Superior temporal gyrus (tissue), 1 donor: ENCODE data around the gene RELN.

Experiments
- DNase-seq: peaks from one replicate; pipeline ENCODE4 v3.0.0-alpha.2; 2016; ENCODE audit errors: extremely low spot score

RELN gene

GRCh38 chr7:103686064-103686463 lies 303.4 kb downstream of the RELN start:
- DNase-seq, result no peak

- DNase-seq, result no peak
Observed at GRCh38 chr7:103685646-103686045, 303.8 kb downstream of the RELN start.

- DNase-seq, result no peak
Observed at GRCh38 chr7:103683348-103683747, 306.1 kb downstream of the RELN start.

- no peak for DNase-seq
Observed at GRCh38 chr7:103680161-103681144, 309.0 kb downstream of the RELN start.

GRCh38 chr7:103679151-103680132 lies 310.0 kb downstream of the RELN start:
- DNase-seq, result no peak

GRCh38 chr7:103668279-103668941 lies 321.0 kb downstream of the RELN start:
- DNase-seq, result no peak

- DNase-seq, result no peak
Observed at GRCh38 chr7:103666326-103666725, 323.1 kb downstream of the RELN start.

- DNase-seq, result no peak
Observed at GRCh38 chr7:103664577-103664976, 324.9 kb downstream of the RELN start.

GRCh38 chr7:103660455-103661371 lies 328.7 kb downstream of the RELN start:
- DNase-seq, result no peak

- no peak for DNase-seq
Observed at GRCh38 chr7:103658055-103659005, 331.1 kb downstream of the RELN start.

- no peak for DNase-seq
Observed at GRCh38 chr7:103657474-103657894, 332.0 kb downstream of the RELN start.

GRCh38 chr7:103656221-103656620 lies 333.2 kb downstream of the RELN start:
- no peak for DNase-seq

- DNase-seq, result no peak
Observed at GRCh38 chr7:103651593-103652377, 337.7 kb downstream of the RELN start.

GRCh38 chr7:103649052-103649451 lies 340.4 kb downstream of the RELN start:
- DNase-seq, result no peak

GRCh38 chr7:103648135-103648534 lies 341.3 kb downstream of the RELN start:
- no peak for DNase-seq

- DNase-seq, result no peak
Observed at GRCh38 chr7:103644319-103644718, 345.1 kb downstream of the RELN start.

- no peak for DNase-seq
Observed at GRCh38 chr7:103640031-103640779, 349.3 kb downstream of the RELN start.

- no peak for DNase-seq
Observed at GRCh38 chr7:103637726-103638125, 351.7 kb downstream of the RELN start.
